Endothelial cell of umbilical vein (primary cell): ENCODE measurements around the gene RNFT2. TPM values are rescaled to one million over a fixed set of nuclear protein-coding genes. Genes with fewer than 3 reads are reported as not detected.

Experiments used
- BruUV-seq: library from RNA; stranded (reverse); fragments of 400-500 nt; replicated peaks from 2 replicates; lab custom pipeline; 2021; lab: Mats Ljungman, UMichigan
- CTCF ChIA-PET: fragments of 300-600, 350-600 bp; sonication (Branson Sonifier 250); formaldehyde crosslinking; loops from one replicate; lab custom pipeline; 2021; ENCODE audit warnings: antibody characterized with exemption, inconsistent platforms; lab: Charles Lee
- POLR2A ChIA-PET: fragments of 300-600, 350-600 bp; sonication (Branson Sonifier 250); formaldehyde crosslinking; loops from one replicate; lab custom pipeline; 2021; ENCODE audit warnings: antibody characterized with exemption, inconsistent platforms; lab: Charles Lee
- DNase-seq: peaks from one replicate; pipeline ENCODE4 v3.0.0-alpha.2; 2011; ENCODE audit warnings: low read depth, low spot score
- FAIRE-seq: peaks from 2 replicates; lab custom pipeline; 2011; peaks lifted over from hg19 to GRCh38; lab: Jason Lieb, UNC
- H2AFZ ChIP-seq: 2 replicates; pipeline ENCODE4 v1.6.0; 2012; ENCODE audit warnings: low read depth, low read length, control low read depth, inconsistent platforms
- H3K27ac ChIP-seq: 2 replicates; pipeline ENCODE4 v1.5.1; 2011; ENCODE audit warnings: low read depth, mild to moderate bottlenecking, control low read depth, low read length, moderate library complexity; ENCODE audit not compliant: insufficient read depth
- H3K27me3 ChIP-seq, 2 experiments: 2 replicates each; pipeline versions ENCODE4 v1.6.0 to v1.6.1; 2011; ENCODE audit warnings: low read length in 2 of 2, mixed read lengths in 1 of 2; ENCODE audit not compliant: control insufficient read depth in 2 of 2, insufficient read depth in 2 of 2
- H3K36me3 ChIP-seq, 2 experiments: 2 replicates in 1 of 2; 3 replicates in 1 of 2; pipeline ENCODE4 v1.5.1; 2011; ENCODE audit warnings: low read length in 2 of 2, mild to moderate bottlenecking in 1 of 2, moderate library complexity in 1 of 2; ENCODE audit not compliant: control insufficient read depth in 2 of 2, insufficient read depth in 2 of 2; ENCODE audit errors: extremely low read depth in 1 of 2
- H3K4me1 ChIP-seq: 3 replicates; pipeline ENCODE4 v1.5.1; 2011; ENCODE audit warnings: mild to moderate bottlenecking, low read length; ENCODE audit not compliant: control insufficient read depth, insufficient read depth; ENCODE audit errors: extremely low read depth
- H3K4me2 ChIP-seq: 2 replicates; pipeline ENCODE4 v1.6.1; 2011; ENCODE audit warnings: low read length, control low read depth, mixed read lengths; ENCODE audit not compliant: insufficient read depth
- H3K4me3 ChIP-seq, 3 experiments: fragments of 200-600 bp in 1 of 3; sonication (generic), shearing (Covaris generic) in 1 of 3; replicated peaks in 1 of 3; 2 replicates each; pipeline ENCODE4 v1.5.1; 2011 to 2016; ENCODE audit warnings: control low read depth in 3 of 3, low read length in 3 of 3, mild to moderate bottlenecking in 2 of 3, inconsistent platforms in 1 of 3, low read depth in 1 of 3, moderate library complexity in 1 of 3; ENCODE audit not compliant: insufficient read depth in 1 of 3
- H3K79me2 ChIP-seq: 2 replicates; pipeline ENCODE4 v1.6.0; 2012; ENCODE audit warnings: low read length, inconsistent platforms; ENCODE audit not compliant: control insufficient read depth, insufficient read depth
- H3K9ac ChIP-seq: replicated peaks from 2 replicates; pipeline ENCODE3; 2011; ENCODE audit warnings: low read length, control low read depth; ENCODE audit not compliant: insufficient read depth; ENCODE audit errors: extremely low read depth
- H3K9me1 ChIP-seq: replicated peaks from 3 replicates; pipeline ENCODE4 v1.6.0; 2011; ENCODE audit warnings: mild to moderate bottlenecking, low read length; ENCODE audit not compliant: control insufficient read depth, insufficient read depth; ENCODE audit errors: extremely low read depth
- H3K9me3 ChIP-seq: replicated peaks from 2 replicates; pipeline ENCODE4 v1.5.1; 2012; ENCODE audit warnings: low read length, inconsistent platforms; ENCODE audit not compliant: control insufficient read depth, insufficient read depth
- H4K20me1 ChIP-seq: replicated peaks from 2 replicates; pipeline ENCODE3; 2011; ENCODE audit warnings: mild to moderate bottlenecking, low read length; ENCODE audit not compliant: control insufficient read depth, insufficient read depth; ENCODE audit errors: extremely low read depth
- CTCF ChIP-seq, 2 donors: IDR thresholded peaks; 1 replicate in 1 of 2; 2 replicates in 1 of 2; pipeline ENCODE4 v1.5.1; 2011; ENCODE audit warnings: low read length in 2 of 2, mild to moderate bottlenecking in 2 of 2, moderate library complexity in 2 of 2, control low read depth in 1 of 2, inconsistent platforms in 1 of 2, low read depth in 1 of 2; ENCODE audit not compliant: insufficient read depth in 1 of 2; ENCODE audit errors: extremely low read depth in 1 of 2
- EZH2 ChIP-seq: IDR thresholded peaks from 2 replicates; pipeline ENCODE4 v1.6.1; 2012; ENCODE audit warnings: borderline replicate concordance, low read depth, mild to moderate bottlenecking, moderate library complexity, low read length, inconsistent platforms; ENCODE audit not compliant: severe bottlenecking
- FOS ChIP-seq: IDR thresholded peaks from 2 replicates; pipeline ENCODE4 v1.6.1; 2011; ENCODE audit warnings: mild to moderate bottlenecking, low read length, moderate library complexity, borderline replicate concordance; ENCODE audit not compliant: insufficient read depth
- GATA2 ChIP-seq: IDR thresholded peaks from 2 replicates; pipeline ENCODE4 v1.7.0; 2011; ENCODE audit warnings: low read depth, mild to moderate bottlenecking, moderate library complexity, mixed read lengths, low read length; ENCODE audit not compliant: insufficient read length, insufficient read depth
- JUN ChIP-seq: IDR thresholded peaks from 2 replicates; pipeline ENCODE4 v1.6.1; 2011; ENCODE audit warnings: borderline replicate concordance, low read depth; ENCODE audit not compliant: insufficient read length, insufficient read depth
- MYC ChIP-seq: IDR thresholded peaks from one replicate; pipeline ENCODE4 v1.6.1; 2011; ENCODE audit warnings: mild to moderate bottlenecking, low read depth, low read length
- POLR2A ChIP-seq: IDR thresholded peaks from 2 replicates; pipeline ENCODE4 v1.6.1; 2012; ENCODE audit warnings: low read depth, mild to moderate bottlenecking, control low read depth, low read length
- POLR2AphosphoS5 ChIP-seq: IDR thresholded peaks from 2 replicates; pipeline ENCODE4 v1.6.1; 2012; ENCODE audit warnings: low read depth, mild to moderate bottlenecking, control low read depth, low read length, moderate library complexity; ENCODE audit not compliant: insufficient read depth
- dilution Hi-C: fragments of 300-500 bp; cut with MboI; formaldehyde crosslinking; loops from one replicate; pipeline ENCODE4 v1.15.0; 2019; ENCODE audit warnings: low sequenced_read_pairs; ENCODE audit not compliant: extremely low pct_ligation_motif_present
- intact Hi-C: fragments of 100-400 bp; cut with micrococcal nuclease; formaldehyde crosslinking; loops from one replicate; pipeline ENCODE4 v1.10.0; 2022
- polyA plus RNA-seq, 4 experiments: library from polyadenylated mRNA; depleted of rRNA in 3 of 4; stranded (reverse) in 3 of 4; unstranded in 1 of 4; fragments of >200 nt; gene quantifications; 2 replicates each; pipeline versions ENCODE4 v1.2.1 to v1.2.3, GENCODE V29; 2011 to 2012; ENCODE audit warnings: missing spikeins in 1 of 4
- total RNA-seq: library from RNA; stranded (reverse); gene quantifications from 2 replicates; pipeline ENCODE4 v1.2.3, GENCODE V29; 2021
- TF ChIP-seq, protein P1 (sequence below): IDR thresholded peaks from 2 replicates; pipeline ENCODE4 v1.6.1; 2011; ENCODE audit not compliant: insufficient read depth, insufficient read length

RNFT2 gene
- total and polyA plus RNA-seq, 2 donors (not counting 3 experiments of a cell fraction or from before 2014, with no cell fraction given), result 1.4 to 6.6 TPM

GRCh38 chr12:116802018-116802417 is 63.9 kb downstream of the RNFT2 start:
- DNase-seq (no peak), FAIRE-seq (no peak)
- no peak overlapping the region for H3K9ac ChIP-seq
- H3K36me3 ChIP-seq, result no peaks in the 10 kb centered on the region
- H3K9me3 ChIP-seq, result no peaks in the 10 kb centered on the region
- dilution Hi-C loops, result no loop called here
- no peaks in the 10 kb centered on the region for H3K79me2 ChIP-seq
- intact Hi-C loops, result no loop called here
- no peaks in the 10 kb centered on the region for H3K27me3 ChIP-seq
- H4K20me1 ChIP-seq, result no peaks in the 10 kb centered on the region
- no peaks in the 10 kb centered on the region for H3K4me1 ChIP-seq
- H2AFZ ChIP-seq, result no peak overlapping the region
- ChIA-PET CTCF (no interaction called here), POLR2A (no interaction called here)
- no peak overlapping the region for H3K4me2 ChIP-seq
- TF ChIP-seq, protein P1, sequence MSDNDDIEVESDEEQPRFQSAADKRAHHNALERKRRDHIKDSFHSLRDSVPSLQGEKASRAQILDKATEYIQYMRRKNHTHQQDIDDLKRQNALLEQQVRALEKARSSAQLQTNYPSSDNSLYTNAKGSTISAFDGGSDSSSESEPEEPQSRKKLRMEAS, result no peak
- no peak for TF ChIP-seq CTCF (IDR thresholded peaks at IDR 0.05; ENCODE audit: extremely low read depth in 1 of 2, insufficient read depth in 1 of 2, low read depth in 1 of 2, low read length in 2 of 2)
- no peak for TF ChIP-seq JUN
- TF ChIP-seq EZH2, result no peak
- no peak for TF ChIP-seq GATA2
- no peak for TF ChIP-seq POLR2A
- TF ChIP-seq FOS, result no peak
- no peak for TF ChIP-seq POLR2AphosphoS5
- TF ChIP-seq MYC, result no peak
- H3K27ac ChIP-seq, result no peak overlapping the region
- no peak overlapping the region for H3K4me3 ChIP-seq
- H3K9me1 ChIP-seq, result no peaks in the 10 kb centered on the region
- BruUV-seq, result no TSS peak
